Daoy (cell line): ENCODE results near the gene RSL1D1. TPM values are rescaled to one million over a fixed set of nuclear protein-coding genes. Genes with fewer than 3 reads are reported as not detected.
"Not testable (repeated sequence)": the region's sequence is repeated elsewhere in the genome, so short reads cannot be mapped to it uniquely, and the experiment has no call there.

Source experiments
- DNase-seq: peaks from one replicate; pipeline ENCODE4 v3.0.0-alpha.2; 2015; ENCODE audit warnings: low read depth
- total RNA-seq: library from RNA; depleted of rRNA; stranded (reverse); fragments of >200 nt; shearing (Covaris generic); gene quantifications from 2 replicates; pipeline ENCODE4 v1.2.3, GENCODE V29; 2014

Gene RSL1D1
- total RNA-seq, 1 experiment from 2014 or later = 270 TPM

- no peak for DNase-seq
Measured at GRCh38 chr16:11843861-11844260, 7.5 kb downstream of the RSL1D1 start.

- no peak for DNase-seq
Measured at GRCh38 chr16:11843206-11843605, 8.1 kb downstream of the RSL1D1 start.

GRCh38 chr16:11841026-11841425 is 10.3 kb downstream of the RSL1D1 start:
- no peak for DNase-seq

GRCh38 chr16:11836650-11837244 is 14.6 kb downstream of the RSL1D1 start:
- peak; percentile 58 for DNase-seq

- DNase-seq = peak; percentile 16
Measured at GRCh38 chr16:11835891-11836649, 15.3 kb downstream of the RSL1D1 start.

- no peak for DNase-seq
Measured at GRCh38 chr16:11835309-11835708, 16.0 kb downstream of the RSL1D1 start.

- peak; percentile 20 for DNase-seq
Measured at GRCh38 chr16:11833951-11834695, 17.2 kb downstream of the RSL1D1 start.

GRCh38 chr16:11828696-11829095 is 22.6 kb downstream of the RSL1D1 start:
- no peak for DNase-seq

GRCh38 chr16:11825520-11826165 is 25.7 kb downstream of the RSL1D1 start:
- not testable (repeated sequence) for DNase-seq

- DNase-seq = no peak
Measured at GRCh38 chr16:11824362-11824761, 27.0 kb downstream of the RSL1D1 start.

GRCh38 chr16:11823645-11824044 is 27.7 kb downstream of the RSL1D1 start:
- not testable (repeated sequence) for DNase-seq

GRCh38 chr16:11819798-11820197 is 31.5 kb downstream of the RSL1D1 start:
- no peak for DNase-seq

GRCh38 chr16:11818970-11819369 is 32.4 kb downstream of the RSL1D1 start:
- not testable (repeated sequence) for DNase-seq

- DNase-seq = no peak
Measured at GRCh38 chr16:11816123-11816522, 35.2 kb downstream of the RSL1D1 start.

- not testable (repeated sequence) for DNase-seq
Measured at GRCh38 chr16:11814800-11815199, 36.5 kb downstream of the RSL1D1 start.

GRCh38 chr16:11806721-11807120 is 44.6 kb downstream of the RSL1D1 start:
- no peak for DNase-seq

- no peak for DNase-seq
Measured at GRCh38 chr16:11805556-11805955, 45.8 kb downstream of the RSL1D1 start.

GRCh38 chr16:11801481-11802021 is 49.8 kb downstream of the RSL1D1 start:
- DNase-seq = no peak

- no peak for DNase-seq
Measured at GRCh38 chr16:11800382-11800718, 51.0 kb downstream of the RSL1D1 start.

- no peak for DNase-seq
Measured at GRCh38 chr16:11799509-11800381, 51.6 kb downstream of the RSL1D1 start.

- no peak for DNase-seq
Measured at GRCh38 chr16:11799017-11799381, 52.3 kb downstream of the RSL1D1 start.
